Tongue (tissue), 2 donors: ENCODE data around the gene SLC4A1. TPM values are rescaled to one million over a fixed set of nuclear protein-coding genes. Genes with fewer than 3 reads are reported as not detected.

ENCODE experiments used
- DNase-seq: peaks from one replicate; pipeline ENCODE4 v3.0.0-alpha.2; 2015
- total RNA-seq: library from RNA; depleted of rRNA; stranded (reverse); fragments of >200 nt; gene quantifications from one replicate; pipeline ENCODE4 v1.2.3, GENCODE V29; 2014

The SLC4A1 gene
- 27.7 TPM for total RNA-seq

DNA sequence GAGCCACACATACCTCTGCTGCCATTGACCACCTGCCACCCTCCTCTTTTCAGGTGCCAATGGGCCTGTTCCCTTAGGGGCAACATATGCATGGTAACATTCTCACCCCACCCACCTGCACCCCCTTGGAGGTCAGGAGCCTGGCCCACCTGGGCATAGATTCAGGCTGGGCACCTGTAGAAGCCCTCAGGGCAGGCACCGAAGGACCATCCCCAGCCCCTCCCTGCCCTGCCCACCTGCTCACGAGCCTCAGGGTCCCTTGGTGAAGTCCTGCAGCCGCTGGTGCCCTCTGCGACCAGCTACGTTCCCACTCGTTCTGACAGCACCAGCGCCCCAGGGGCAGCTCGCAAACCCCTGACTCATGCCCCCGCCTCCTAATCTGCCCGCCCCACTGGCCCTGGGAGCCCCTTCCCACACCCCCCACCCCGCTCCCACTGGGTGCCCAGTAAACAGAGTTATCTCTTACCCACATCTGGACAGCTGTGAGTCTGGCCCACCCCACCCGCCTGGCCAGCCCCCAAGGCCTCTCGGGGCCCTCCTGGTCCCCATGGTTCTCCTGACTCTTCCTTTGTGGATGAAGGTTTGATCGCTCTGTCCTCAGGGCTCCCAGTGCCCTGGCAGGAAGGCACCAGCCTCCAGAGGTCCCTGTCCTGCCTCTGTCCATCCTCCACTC, at the start of gene SLC4A1:
Gene SLC4A1 (minus strand): TSS at position 318 of the 673 bp plus-strand sequence. CDS start 5,269 bp downstream, outside the sequence.
- no peak for DNase-seq

DNA sequence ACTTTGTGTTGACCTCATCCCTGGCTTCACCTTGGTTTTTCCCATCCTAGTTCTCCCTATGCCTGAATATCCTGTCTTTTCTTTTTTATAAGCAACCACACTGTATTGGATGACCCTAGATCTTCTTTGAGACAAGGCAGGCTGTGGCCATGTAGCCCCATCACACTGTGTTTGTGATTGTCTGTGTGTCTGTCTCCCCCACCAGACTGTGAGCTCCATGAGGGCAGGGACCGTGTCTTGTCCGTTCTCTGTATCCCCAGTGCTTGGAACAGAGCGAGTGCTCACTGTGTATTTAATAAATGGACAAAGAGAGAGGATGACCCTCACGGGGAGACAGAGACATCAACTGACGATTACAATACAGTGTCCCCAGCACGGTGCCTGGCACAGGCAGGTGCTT, 49.6 kb upstream of the SLC4A1 start:
- DNase-seq, result no peak

DNA sequence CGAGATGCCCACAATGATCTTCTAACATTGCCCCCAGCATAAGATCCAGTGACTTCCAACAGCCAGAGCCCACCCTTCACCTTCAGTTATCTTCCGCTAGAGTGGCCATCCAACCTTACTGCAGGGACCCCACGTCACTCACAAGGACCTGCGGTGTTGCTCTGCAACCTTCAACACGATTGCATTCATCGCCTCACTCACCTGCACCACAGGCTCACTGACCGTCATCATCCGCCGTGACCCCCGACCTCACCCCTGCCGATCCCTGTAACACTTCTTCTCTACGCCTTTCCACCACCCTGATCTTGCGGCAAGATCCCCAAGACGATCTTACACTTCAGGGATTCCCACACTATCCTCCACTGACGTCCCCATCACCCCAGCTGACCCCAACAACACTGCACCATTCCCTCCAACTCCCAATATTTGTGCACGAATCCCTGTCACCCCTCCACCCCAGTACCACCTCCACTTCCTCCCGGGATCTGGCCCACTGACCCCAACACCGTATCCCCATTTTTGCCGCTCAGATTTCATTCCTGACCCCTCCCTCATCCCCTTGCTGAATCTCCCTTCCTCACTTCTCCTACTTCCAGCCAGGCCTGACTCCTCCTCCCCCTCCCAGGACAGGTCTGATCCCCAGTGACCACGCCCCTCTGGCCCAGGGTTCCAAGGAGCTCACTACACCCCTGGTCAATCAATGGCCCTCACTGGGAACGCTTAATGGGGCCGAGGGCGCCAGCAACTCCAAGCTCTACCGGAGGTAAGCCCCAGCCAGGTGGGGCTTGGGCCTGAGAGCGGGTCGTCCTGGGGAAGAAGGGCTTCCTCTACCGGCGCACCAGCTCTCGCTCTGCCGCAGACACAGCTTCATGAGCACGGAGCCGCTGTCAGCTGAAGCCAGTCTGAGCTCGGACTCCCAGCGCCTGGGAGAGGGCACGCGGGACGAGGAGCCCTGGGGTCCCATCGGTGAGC, 48.1 kb upstream of the SLC4A1 start:
- no peak for DNase-seq

DNA sequence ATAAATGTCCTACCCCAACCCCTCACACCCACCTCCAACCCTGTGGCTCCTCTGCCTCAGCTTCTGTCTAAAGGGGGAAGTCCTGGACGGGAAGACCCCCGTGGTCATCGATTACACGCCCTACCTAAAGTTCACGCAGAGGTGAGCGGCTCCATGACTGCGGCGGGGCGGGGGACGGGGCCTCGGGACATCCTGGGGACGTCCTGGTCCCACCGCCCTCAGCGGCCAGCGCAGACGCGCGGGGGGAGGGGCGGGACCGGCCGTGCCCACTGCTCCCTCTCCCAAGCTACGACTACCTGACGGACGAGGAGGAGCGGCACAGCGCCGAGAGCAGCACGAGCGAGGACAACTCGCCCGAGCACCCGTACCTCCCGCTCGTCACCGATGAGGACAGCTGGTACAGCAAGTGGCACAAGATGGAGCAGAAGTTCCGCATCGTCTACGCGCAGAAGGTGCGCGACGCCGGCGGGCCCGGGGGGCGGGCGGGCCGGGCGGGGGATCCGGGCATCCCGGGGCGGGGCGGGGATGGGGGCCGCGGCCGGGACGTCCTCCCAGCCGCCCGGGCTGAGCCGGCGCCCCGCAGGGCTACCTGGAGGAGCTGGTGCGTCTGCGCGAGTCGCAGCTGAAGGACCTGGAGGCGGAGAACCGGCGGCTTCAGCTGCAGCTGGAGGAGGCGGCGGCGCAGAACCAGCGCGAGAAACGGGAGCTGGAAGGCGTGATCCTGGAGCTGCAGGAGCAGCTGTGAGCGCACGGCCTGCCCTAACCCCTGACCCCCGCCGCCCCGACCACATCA, 47.1 kb upstream of the SLC4A1 start:
- DNase-seq, result peak; percentile 38

GRCh38 chr17:44314524-44314868, 46.6 kb upstream of the SLC4A1 start:
- DNase-seq, result no peak

DNA sequence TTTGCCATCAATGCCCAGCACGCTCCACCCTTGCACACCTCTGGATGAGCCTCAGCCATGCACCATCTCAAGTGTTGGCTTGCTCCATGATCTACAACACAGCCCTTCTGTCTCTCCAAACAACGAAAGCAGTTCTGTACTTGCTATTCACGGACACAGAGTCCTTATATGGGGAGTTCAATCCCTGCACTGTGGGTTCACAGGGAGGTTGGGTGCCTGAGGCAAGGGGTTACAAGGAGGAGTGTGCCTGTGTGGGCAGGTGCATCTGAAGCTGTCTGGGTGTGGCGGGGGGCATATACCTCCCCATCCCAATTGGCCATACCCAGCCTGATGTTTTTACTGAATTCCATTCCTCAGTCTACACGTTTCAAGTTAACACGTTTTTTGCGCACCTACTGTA, 46.1 kb upstream of the SLC4A1 start:
- no peak for DNase-seq

DNA sequence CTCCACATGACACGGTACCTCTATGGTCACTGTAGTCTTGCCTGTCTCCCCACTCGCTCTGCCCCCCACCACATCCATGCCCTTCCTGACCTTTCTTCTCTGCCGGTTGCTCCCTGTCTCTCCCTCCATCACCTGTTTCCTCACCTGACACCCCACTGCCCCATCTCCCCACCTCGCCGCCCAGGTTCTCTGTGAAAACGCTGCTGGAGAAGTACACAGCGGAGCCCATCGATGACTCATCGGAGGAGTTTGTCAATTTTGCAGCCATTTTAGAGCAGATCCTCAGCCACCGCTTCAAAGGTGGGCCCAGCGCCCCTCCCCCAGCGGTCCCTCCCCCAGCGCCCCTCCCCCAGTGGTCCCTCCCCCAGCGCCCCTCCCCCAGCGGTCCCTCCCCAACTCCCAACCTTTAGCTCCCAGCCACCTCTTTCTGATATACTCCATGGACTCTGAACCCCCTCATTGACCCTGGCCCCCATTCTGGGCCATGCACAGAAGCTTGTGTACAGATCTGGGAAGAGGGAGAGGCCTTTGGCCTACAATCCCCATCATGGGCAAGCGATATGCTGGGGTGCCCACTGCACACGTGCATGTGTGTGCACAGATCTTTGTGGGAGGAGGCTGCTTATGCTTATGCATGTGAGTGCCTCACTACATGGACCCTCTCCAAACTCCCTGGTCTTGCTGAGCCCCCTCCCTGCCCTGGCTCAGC, 44.6 kb upstream of the SLC4A1 start:
- DNase-seq, result no peak

- DNase-seq, result no peak
Observed at GRCh38 chr17:44311562-44312181, 43.7 kb upstream of the SLC4A1 start.

DNA sequence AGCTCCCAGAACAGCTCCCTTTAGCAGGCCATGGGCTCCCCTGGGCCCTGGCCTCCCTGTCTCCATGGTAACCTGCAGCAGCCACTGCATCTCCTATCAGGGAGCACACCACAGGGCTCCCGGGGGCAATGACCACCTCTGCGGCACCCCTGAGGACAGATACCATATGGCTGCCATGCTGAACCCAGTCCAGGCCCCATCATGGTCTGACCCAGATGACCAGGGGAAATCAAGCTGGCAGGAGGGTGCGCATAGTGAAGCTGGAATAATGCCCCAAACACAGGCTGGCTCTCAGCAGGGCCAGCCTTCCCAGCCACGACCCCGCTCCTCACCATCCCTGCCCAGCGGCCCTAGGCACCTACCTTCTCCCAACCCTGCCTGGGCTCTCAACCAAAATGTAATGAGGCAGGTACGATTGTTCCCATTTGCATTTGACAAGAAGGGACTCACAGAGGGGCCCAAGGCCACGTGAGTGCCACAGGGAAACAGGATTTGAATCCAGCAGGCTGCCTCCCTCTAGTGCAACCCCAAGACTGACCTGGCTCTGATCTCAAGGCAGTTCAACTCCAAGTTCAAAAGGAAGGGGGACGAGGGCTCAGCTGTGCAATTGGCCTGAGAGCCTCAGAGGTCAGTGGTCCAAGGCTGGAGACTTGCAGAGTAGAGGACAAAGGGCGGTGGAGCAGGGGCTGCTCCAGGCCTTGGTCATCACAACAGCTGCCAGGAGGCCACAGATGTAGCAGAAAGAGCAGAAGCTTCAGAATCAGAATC, 42.9 kb upstream of the SLC4A1 start:
- DNase-seq, result no peak

DNA sequence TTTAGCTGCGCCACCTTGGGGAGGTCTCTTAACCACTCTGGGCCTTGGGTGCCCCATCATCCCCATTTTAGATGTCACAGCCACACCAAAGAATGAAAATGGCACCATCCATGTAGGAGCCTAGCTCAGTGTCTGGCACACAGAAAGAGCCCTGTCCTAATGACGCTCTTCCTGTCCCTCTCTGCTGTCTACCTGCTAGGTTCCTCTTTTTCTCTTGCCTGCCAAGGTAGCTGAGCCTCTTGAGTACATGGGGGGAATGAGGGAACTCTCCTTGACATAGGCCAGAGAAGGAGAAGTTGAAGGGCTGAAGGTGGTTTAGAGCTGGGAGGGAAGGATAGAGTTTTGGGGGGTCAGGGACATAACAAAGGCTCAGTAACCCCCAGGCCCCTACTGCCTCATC, 42.3 kb upstream of the SLC4A1 start:
- no peak for DNase-seq

- no peak for DNase-seq
Observed at GRCh38 chr17:44309472-44309871, 41.5 kb upstream of the SLC4A1 start.

DNA sequence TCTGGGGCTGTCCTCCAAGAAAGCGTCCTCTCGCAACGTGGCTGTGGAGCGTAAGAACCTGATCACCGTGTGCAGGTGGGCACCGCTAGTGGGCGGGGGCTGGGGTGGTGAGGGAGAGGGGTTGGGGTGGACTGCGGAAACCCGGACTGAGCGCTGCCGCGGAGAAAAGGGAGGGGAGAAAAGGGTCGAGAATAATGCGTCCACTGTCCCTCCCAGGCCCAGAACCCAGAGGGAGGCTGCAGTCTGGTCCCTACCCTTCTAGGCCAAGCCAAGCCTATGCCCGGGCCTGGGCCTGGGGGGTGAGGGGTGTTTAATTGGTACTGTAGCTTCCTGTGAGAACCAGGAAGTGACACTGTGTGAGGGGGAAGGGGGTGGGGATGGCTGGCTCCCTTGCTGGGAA, 40.9 kb upstream of the SLC4A1 start:
- DNase-seq, result no peak

DNA sequence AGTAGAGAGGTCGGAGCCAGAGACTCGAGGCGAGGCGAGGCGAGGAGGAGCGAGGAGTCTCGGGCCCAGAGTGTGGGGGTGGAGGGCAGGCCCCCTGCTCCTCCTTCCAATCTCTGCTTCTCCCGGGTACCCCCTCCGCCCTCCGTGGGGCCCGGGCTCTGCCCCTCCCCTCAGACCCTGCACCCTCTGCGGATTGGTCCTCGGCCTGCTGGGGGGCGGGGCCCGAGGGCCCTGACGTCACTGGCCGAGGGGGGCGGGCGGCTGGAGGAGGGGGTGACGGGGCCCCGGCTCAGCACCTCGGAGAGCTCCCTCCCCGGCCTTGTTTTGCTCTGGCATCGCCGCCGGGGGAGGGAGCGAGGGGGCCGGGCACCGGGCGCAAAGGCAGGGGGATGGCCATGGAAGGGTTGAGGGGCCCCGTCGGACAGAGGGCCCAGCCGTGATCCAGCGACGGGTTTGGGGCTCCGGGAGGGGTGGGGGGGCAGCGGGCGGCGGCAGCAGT, 40.4 kb upstream of the SLC4A1 start, which contains the start of gene RUNDC3A:
Gene RUNDC3A (plus strand): TSS at position 282 of the 499 bp plus-strand sequence. CDS start 232 bp downstream, outside the sequence.
- peak; percentile 96 for DNase-seq

DNA sequence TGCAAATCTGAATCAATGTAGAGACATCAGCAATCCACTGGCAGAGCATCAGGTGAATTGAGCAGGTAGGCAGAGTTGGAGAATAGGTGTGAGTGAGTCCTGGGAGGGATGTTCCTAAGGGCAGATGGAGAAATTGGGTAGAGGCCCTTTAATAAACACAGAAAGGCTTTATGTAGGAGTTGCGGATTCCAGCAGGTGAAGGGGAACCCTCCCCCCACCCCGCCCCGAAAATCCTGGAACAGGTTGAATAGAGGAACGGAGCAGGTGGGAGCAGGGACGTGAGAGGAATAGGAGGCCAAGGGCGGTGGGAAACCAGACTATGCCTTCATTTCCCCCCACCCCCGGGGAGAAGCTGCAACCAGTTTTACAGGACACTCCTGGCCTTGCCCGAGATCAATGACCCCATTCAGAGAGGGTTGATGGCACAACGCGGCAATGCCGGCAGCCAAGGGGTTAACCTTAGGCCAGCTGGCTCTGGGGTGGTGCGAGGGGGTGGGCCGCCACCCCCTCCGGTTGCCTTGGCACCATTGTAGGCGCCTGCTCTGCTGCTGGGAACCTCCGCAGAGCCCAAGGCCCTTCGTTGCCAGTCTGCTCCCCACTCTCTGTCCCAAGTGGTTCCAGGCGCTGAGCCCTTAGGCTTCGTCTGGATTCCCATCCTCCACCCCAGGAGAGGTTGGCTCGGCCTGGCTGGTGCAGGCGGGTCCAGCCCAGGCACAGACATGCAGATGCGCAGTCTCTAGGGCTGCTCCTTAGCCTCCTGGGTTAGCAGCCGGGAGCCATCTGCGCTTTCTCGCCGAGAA, 39.7 kb upstream of the SLC4A1 start:
- peak; percentile 66 for DNase-seq

DNA sequence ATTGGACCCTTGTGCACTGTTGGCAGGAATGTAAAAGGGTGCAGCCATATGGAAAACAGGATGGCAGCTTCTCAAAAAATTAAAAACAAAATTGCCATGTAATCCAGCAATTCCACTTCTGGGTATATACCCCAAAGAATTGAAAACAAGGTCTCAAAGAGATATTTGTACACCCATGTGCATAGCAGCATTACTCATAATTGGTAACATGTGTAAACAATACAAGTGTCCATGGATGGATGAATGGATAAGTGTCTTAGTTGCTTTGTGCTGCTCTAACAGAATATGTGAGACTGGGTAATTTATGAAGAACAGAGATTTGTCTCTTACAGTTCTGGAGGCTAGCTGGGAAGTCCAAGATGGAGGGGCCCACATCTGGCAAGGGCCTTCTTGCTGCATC, 36.7 kb upstream of the SLC4A1 start:
- DNase-seq, result no peak

- no peak for DNase-seq
Observed at GRCh38 chr17:44297975-44298374, 30.0 kb upstream of the SLC4A1 start.

- DNase-seq, result no peak
Observed at GRCh38 chr17:44293509-44294226, 25.7 kb upstream of the SLC4A1 start.

DNA sequence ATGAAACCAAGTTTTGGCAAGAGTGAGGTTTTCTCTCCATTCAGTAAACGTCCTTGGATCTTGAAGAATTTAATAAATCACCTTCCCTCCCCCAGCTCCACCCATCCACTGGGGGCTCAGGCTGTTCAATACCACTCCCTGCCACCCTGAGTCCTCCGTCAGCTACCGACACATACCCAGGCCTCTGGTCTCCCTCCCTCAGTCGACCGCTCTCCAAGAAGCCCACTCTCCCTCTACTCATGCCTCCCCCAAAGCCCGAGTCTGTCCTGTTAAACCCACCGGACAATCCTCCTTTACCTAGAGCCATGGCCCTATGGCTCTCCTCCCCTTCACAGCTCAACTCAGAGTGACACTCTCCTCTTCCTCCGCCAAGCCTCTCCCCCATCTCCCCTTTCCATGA, 19.7 kb upstream of the SLC4A1 start:
- DNase-seq, result no peak

DNA sequence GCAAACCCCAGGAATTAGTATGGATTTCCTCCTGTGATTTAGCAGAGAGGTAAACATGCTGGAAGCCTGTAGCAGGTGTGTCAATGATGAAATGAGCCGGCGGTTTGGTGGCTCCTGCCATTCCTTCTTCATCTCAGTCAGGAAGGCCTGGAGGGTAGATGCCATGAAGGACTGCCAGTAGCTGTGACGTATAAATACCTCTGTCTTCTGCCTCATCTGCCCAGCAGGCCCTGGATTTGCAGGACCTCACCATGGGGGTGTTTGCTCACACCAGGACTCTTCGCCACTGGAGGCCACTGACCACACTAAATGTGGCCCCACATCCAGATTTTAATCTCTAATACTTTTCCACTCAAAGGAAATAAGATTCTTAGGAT, 16.1 kb upstream of the SLC4A1 start:
- DNase-seq, result no peak
